Esophagus squamous epithelium (tissue), 5 donors: ENCODE results near the gene IDUA. TPM values are rescaled to one million over a fixed set of nuclear protein-coding genes. Genes with fewer than 3 reads are reported as not detected.

Source experiments
- DNase-seq: peaks from one replicate; lab custom pipeline; 2025; lab: John Stamatoyannopoulos, UW
- H3K27ac ChIP-seq, 4 donors: fragments of 200-600 bp; sonication (generic); one replicate each; pipeline ENCODE4 v1.5.1; 2016 to 2019; ENCODE audit warnings: mild to moderate bottlenecking in 1 of 4
- H3K27me3 ChIP-seq, 4 donors: fragments of 200-600 bp; sonication (generic); 1 replicate in 3 of 4; 2 replicates in 1 of 4; pipeline versions ENCODE4 v1.5.1 to v1.6.0; 2017 to 2021; ENCODE audit warnings: antibody characterized with exemption in 1 of 4
- H3K36me3 ChIP-seq, 3 donors: fragments of 200-600 bp; sonication (generic); one replicate each; pipeline ENCODE4 v1.5.1; 2016 to 2019
- H3K4me1 ChIP-seq, 3 donors: fragments of 200-600 bp; sonication (generic); one replicate each; pipeline ENCODE4 v1.5.1; 2017 to 2019
- H3K4me3 ChIP-seq, 4 donors: fragments of 200-600 bp; sonication (generic); 1 replicate in 3 of 4; 2 replicates in 1 of 4; pipeline ENCODE4 v1.5.1; 2016 to 2019; ENCODE audit warnings: mild to moderate bottlenecking in 2 of 4, moderate library complexity in 1 of 4
- H3K9me3 ChIP-seq, 3 donors: fragments of 200-600 bp; sonication (generic); one replicate each; pipeline ENCODE4 v1.5.1; 2016 to 2019
- CTCF ChIP-seq, 6 experiments: fragments of 450-650 bp in 4 of 6; fragments of 200-600 bp in 2 of 6; sonication (generic) in 2 of 6; IDR thresholded peaks; one replicate each; pipeline ENCODE4 v1.5.1; 2016 to 2019; ENCODE audit warnings: antibody characterized with exemption in 6 of 6, mild to moderate bottlenecking in 4 of 6, moderate library complexity in 4 of 6
- POLR2A ChIP-seq, 4 donors: fragments of 450-650 bp; IDR thresholded peaks; one replicate each; pipeline ENCODE4 v1.6.1; 2017; ENCODE audit warnings: antibody characterized with exemption in 4 of 4, mild to moderate bottlenecking in 4 of 4, moderate library complexity in 3 of 4
- WGBS, 2 donors: methylation state at CpG; one replicate each; pipeline ENCODE4 v1.1.5; 2018; 5-methylcytosine and 5-hydroxymethylcytosine counted together
- intact Hi-C: fragments of 100-400 bp; cut with DNase I; formaldehyde crosslinking; loops from one replicate; pipeline ENCODE4 v1.15.0; 2022
- total RNA-seq, 4 donors: library from RNA; depleted of rRNA; stranded (reverse); fragments of >200 nt; gene quantifications; one replicate each; pipeline ENCODE4 v1.1.0, GENCODE V29; 2016
- donor health status: DM: yes; HTN: yes; CAD: no.

IDUA gene
- total RNA-seq, 4 donors from 2014 or later: 4.3 to 20.5 (median 14.1) TPM

- intact Hi-C loops: no loop called here
- TF ChIP-seq POLR2A (IDR thresholded peaks at IDR 0.05) (no peak), CTCF (IDR thresholded peaks at IDR 0.05) (no peak)
- H3K36me3 ChIP-seq: no peaks in the 10 kb centered on the region
- WGBS, 2 donors: 60 to 85% methylated on average over 1 to 6 of the region's 10 CpGs
- H3K4me3 ChIP-seq: no peak overlapping the region
- H3K27ac ChIP-seq: no peak overlapping the region
- H3K9me3 ChIP-seq: no peaks in the 10 kb centered on the region
- peaks cover 6 to 21% (median 15%) of the 10 kb centered on the region in 3 donors for H3K4me1 ChIP-seq
- no peaks in the 10 kb centered on the region for H3K27me3 ChIP-seq
- no peak for DNase-seq
Measured at GRCh38 chr4:1015746-1016145, 28.9 kb downstream of the IDUA start.

- no peaks in the 10 kb centered on the region for H3K27me3 ChIP-seq
- no peak for DNase-seq
- TF ChIP-seq POLR2A (IDR thresholded peaks at IDR 0.05) (no peak), CTCF (IDR thresholded peaks at IDR 0.05) (no peak)
- no peaks in the 10 kb centered on the region for H3K9me3 ChIP-seq
- intact Hi-C loops: no loop called here
- WGBS, 2 donors: 88 to 100% methylated on average over 2 to 13 of the region's 16 CpGs
- no peak overlapping the region for H3K27ac ChIP-seq
- H3K4me3 ChIP-seq: no peak overlapping the region
- peaks cover 3 to 14% (median 8%) of the 10 kb centered on the region in 3 donors for H3K4me1 ChIP-seq
- no peaks in the 10 kb centered on the region for H3K36me3 ChIP-seq
Measured at GRCh38 chr4:1017211-1017610, 30.4 kb downstream of the IDUA start.

GRCh38 chr4:1017706-1018105 lies 30.9 kb downstream of the IDUA start:
- Histone ChIP-seq H3K36me3 (no peaks in the 10 kb centered on the region), H3K27me3 (no peaks in the 10 kb centered on the region), H3K27ac (no peak overlapping the region), H3K9me3 (no peaks in the 10 kb centered on the region), H3K4me3 (no peak overlapping the region), H3K4me1 (peaks cover under 1 to 9% (median 3%) of the 10 kb centered on the region in 3 donors)
- DNase-seq: no peak
- no peak for TF ChIP-seq CTCF (IDR thresholded peaks at IDR 0.05)
- TF ChIP-seq POLR2A (IDR thresholded peaks at IDR 0.05): no peak
- 85% methylated on average over 9 of the region's 15 CpGs; no CpG with 5 or more reads in 1 of the 2 donors for WGBS, 2 donors
- intact Hi-C loops: no loop called here

- no peak for DNase-seq
- intact Hi-C loops: no loop called here
Measured at GRCh38 chr4:1018147-1019020, 31.5 kb downstream of the IDUA start.

More at GRCh38 chr4:1018147-1019020, 31.5 kb downstream of the IDUA start:
- Histone ChIP-seq H3K9me3 (no peaks in the 10 kb centered on the region), H3K4me1 (peaks cover 0 to 2% (median 0%) of the 10 kb centered on the region in 3 donors), H3K27me3 (no peaks in the 10 kb centered on the region), H3K36me3 (no peaks in the 10 kb centered on the region), H3K27ac (no peak overlapping the region), H3K4me3 (no peak overlapping the region)
- 89 to 90% methylated on average over 2 to 10 of the region's 29 CpGs for WGBS, 2 donors
- no peak for TF ChIP-seq POLR2A (IDR thresholded peaks at IDR 0.05)
- TF ChIP-seq CTCF (IDR thresholded peaks at IDR 0.05): no peak
